Nephron progenitor cell (in vitro differentiated cells): ENCODE results near the gene IL3.

ENCODE experiments used
- DNase-seq: peaks from one replicate; pipeline ENCODE4 v3.0.0; 2021
- H3K27ac Mint-ChIP-seq: 2 replicates; pipeline ENCODE4 v1.8.0; 2021; ENCODE audit warnings: mild to moderate bottlenecking, moderate library complexity, mixed read lengths
- H3K27me3 Mint-ChIP-seq: 2 replicates; pipeline ENCODE4 v1.8.0; 2021; ENCODE audit warnings: mild to moderate bottlenecking, low read depth, mixed read lengths; ENCODE audit not compliant: poor library complexity
- H3K36me3 Mint-ChIP-seq: 2 replicates; pipeline ENCODE4 v1.8.0; 2021; ENCODE audit warnings: low read depth, mixed read lengths
- H3K4me1 Mint-ChIP-seq: 2 replicates; pipeline ENCODE4 v1.8.0; 2021; ENCODE audit warnings: mixed read lengths
- H3K4me3 Mint-ChIP-seq: 2 replicates; pipeline ENCODE4 v1.8.0; 2021; ENCODE audit warnings: mild to moderate bottlenecking, moderate library complexity, mixed read lengths
- H3K9me3 Mint-ChIP-seq: 2 replicates; pipeline ENCODE4 v1.8.0; 2021; ENCODE audit warnings: mild to moderate bottlenecking, moderate library complexity, mixed read lengths
- CTCF ChIP-seq: fragments of 200-600 bp; sonication (generic); IDR thresholded peaks from 2 replicates; pipeline ENCODE4 v1.5.0; 2021; ENCODE audit warnings: antibody characterized with exemption

The IL3 gene

GRCh38 chr5:132063090-132063911 is 2.8 kb downstream of the IL3 start:
- no peak overlapping the region for H3K27ac Mint-ChIP-seq
- DNase-seq: peak; percentile 89
- H3K9me3 Mint-ChIP-seq: no peaks in the 10 kb centered on the region
- H3K36me3 Mint-ChIP-seq: no peaks in the 10 kb centered on the region
- peak; percentile 98 for TF ChIP-seq CTCF
- H3K4me3 Mint-ChIP-seq: no peak overlapping the region
- peaks cover 4% of the 10 kb centered on the region for H3K4me1 Mint-ChIP-seq
- peaks cover 7% of the 10 kb centered on the region for H3K27me3 Mint-ChIP-seq

GRCh38 chr5:132064140-132064539 is 3.7 kb downstream of the IL3 start:
- no peak for TF ChIP-seq CTCF
- no peak for DNase-seq
- no peaks in the 10 kb centered on the region for H3K9me3 Mint-ChIP-seq
- H3K4me3 Mint-ChIP-seq: no peak overlapping the region
- peaks cover 10% of the 10 kb centered on the region for H3K27me3 Mint-ChIP-seq
- no peak overlapping the region for H3K27ac Mint-ChIP-seq
- no peaks in the 10 kb centered on the region for H3K36me3 Mint-ChIP-seq
- peaks cover 4% of the 10 kb centered on the region for H3K4me1 Mint-ChIP-seq

- TF ChIP-seq CTCF: peak; percentile 91
- H3K27me3 Mint-ChIP-seq: peaks cover 11% of the 10 kb centered on the region
- H3K4me1 Mint-ChIP-seq: peaks cover 4% of the 10 kb centered on the region
- peak; percentile 90 for DNase-seq
- no peak overlapping the region for H3K4me3 Mint-ChIP-seq
- H3K36me3 Mint-ChIP-seq: no peaks in the 10 kb centered on the region
- no peak overlapping the region for H3K27ac Mint-ChIP-seq
- no peaks in the 10 kb centered on the region for H3K9me3 Mint-ChIP-seq
Observed at GRCh38 chr5:132064738-132065331, 4.4 kb downstream of the IL3 start.

- peaks cover 11% of the 10 kb centered on the region for H3K27me3 Mint-ChIP-seq
- no peaks in the 10 kb centered on the region for H3K9me3 Mint-ChIP-seq
- peak; percentile 35 for TF ChIP-seq CTCF
- no peak overlapping the region for H3K4me3 Mint-ChIP-seq
- no peak overlapping the region for H3K27ac Mint-ChIP-seq
- no peaks in the 10 kb centered on the region for H3K36me3 Mint-ChIP-seq
- H3K4me1 Mint-ChIP-seq: peaks cover 4% of the 10 kb centered on the region
- DNase-seq: peak; percentile 65
Observed at GRCh38 chr5:132065351-132065937, 5.0 kb downstream of the IL3 start.

GRCh38 chr5:132065951-132066701 is 5.7 kb downstream of the IL3 start:
- Mint-ChIP-seq H3K27me3 (peaks cover 11% of the 10 kb centered on the region), H3K4me1 (peaks cover 9% of the 10 kb centered on the region), H3K4me3 (no peak overlapping the region), H3K27ac (peak overlapping the region; percentile 97), H3K36me3 (no peaks in the 10 kb centered on the region), H3K9me3 (no peaks in the 10 kb centered on the region)
- no peak for TF ChIP-seq CTCF
- DNase-seq: no peak
